ENCODE data around the gene SPON1.
"Not testable (repeated sequence)": the region's sequence is repeated elsewhere in the genome, so short reads cannot be mapped to it uniquely, and the experiment has no call there.

Gene SPON1

DNA sequence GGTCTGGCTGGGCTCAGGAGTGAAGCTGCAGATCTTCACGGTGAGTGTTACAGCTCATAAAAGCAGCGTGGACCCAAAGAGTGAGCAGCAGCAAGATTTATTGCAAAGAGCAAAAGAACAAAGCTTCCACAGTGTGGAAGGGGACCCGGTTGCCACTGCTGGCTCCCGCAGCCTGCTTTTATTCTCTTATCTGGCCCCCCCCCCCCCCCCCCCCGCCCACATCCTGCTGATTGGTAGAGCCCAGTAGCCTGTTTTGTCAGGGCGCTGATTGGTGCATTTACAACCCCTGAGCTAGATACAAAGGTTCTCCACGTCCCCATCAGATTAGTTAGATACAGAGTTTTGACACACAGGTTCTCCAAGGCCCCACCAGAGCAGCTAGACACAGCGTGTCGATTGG is 128.1 kb downstream of the SPON1 start:
- not testable (repeated sequence) for DNase-seq

DNA sequence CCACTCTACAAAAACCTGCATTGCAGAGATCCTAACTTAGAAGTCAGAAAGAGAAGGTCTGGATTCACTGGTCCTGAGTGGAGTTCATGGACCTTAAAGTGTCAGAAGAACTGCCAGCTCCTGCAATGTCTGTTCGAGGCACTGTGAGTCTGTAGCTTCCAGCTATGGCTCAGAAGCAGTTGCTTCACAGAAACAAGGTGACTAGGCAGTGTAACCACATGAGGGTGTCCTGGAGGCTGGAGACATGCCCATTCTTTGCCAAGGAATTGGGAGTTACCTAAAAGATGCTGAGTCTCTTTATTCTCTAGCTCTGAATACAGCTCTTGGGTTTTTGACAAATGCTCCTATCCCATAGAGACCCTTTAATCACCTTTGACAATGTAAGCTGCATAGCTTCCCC is 130.5 kb downstream of the SPON1 start:
- DNase-seq: no peak

GRCh38 chr11:14094481-14095037 is 132.0 kb downstream of the SPON1 start:
- DNase-seq: no peak

GRCh38 chr11:14095882-14096281 is 133.4 kb downstream of the SPON1 start:
- DNase-seq: no peak

GRCh38 chr11:14096606-14097005 is 134.1 kb downstream of the SPON1 start:
- DNase-seq: no peak

DNA sequence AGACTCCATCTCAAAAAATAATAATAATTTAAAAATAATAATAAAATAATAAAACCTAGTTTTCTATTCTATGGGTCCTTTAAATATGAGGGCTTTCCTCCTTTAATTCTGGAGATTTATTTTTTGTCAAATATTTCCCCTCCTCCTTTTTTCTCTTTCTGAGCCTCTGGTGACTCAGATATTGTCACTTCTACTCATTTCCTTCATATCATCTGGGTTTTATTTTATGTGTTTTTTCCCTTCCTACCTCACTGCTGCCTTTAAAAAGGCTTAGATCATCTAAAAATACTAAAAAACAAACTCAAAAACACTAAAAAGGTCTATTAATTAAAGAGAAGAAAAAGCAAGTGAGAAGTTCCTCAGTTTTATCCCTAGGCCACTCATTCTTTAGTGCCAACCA is 138.9 kb downstream of the SPON1 start:
- no peak for DNase-seq

- DNase-seq: no peak
Observed at GRCh38 chr11:14102766-14103165, 140.2 kb downstream of the SPON1 start.

- no peak for DNase-seq
Observed at GRCh38 chr11:14105446-14105845, 142.9 kb downstream of the SPON1 start.

DNA sequence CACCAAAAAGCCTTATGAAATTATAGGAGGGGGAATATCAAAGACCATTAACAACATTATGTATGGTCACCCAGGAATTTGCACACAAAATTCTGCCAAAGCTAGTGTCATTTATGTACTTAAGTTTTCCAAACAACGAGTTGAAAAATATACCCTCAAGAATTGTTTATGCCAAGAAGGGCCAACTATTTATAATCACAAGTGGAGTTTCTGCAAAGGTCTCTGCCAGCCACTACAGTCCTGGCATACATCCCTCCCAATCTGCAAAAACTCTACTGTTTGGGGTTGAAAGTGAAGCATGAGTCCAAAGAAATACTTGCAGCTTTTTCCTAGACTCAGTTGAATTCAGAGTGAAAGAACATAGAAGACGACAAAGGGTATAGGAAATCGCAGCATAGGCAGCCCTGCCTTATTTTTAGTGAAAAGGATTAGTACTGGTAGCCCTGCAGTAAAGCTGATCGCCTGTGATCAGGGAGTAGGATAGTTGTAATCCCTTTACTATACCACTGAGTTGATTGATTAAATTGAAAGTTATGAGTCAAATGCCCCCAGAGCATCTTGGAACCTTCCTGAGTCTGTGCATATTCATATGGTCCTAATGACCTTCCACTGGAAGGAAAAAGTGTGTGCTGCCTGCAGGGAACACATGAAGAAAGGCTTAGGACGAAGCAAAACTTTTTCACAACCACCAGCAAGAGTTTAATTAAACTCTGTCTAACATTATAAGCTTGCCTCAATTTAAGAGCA is 144.0 kb downstream of the SPON1 start:
- DNase-seq: no peak

DNA sequence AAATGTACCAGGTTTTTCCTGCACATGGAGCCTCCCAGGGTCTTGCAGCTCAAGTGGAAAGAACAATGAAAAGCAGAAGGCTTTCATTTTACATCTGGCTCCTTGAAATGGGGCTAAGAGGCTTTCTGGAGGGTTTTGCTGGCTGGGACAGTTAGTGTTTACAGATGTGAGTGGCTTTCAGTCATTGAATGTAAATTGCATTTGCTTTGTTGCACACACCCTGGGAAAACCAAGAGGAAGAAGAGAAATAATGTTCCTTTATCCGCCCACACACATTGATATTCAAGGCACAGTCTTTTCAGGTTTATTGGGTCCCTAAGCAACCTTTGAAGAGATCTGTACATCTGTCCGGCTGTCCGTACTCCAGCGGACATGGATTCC is 144.5 kb downstream of the SPON1 start:
- no peak for DNase-seq

DNA sequence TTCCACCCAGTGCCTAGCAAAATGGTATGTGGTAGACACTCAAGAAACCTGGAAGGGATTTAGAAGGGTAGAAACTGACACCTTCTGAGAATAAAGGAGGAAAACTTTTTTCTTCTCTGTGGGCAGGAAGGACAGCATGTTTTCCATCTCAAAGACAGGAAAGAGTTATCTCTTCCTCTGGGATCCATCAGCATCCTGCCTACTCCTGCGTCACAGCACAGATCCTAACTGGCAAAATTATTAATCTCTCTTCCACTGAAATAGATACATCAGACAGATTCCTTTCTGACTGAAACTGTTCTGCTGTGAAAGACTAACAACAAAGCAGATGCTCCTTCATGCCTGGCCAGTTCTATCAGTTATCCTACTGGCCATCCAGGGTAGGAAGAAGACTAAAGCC is 147.2 kb downstream of the SPON1 start:
- DNase-seq: no peak

GRCh38 chr11:14110629-14111028 is 148.1 kb downstream of the SPON1 start:
- no peak for DNase-seq

DNA sequence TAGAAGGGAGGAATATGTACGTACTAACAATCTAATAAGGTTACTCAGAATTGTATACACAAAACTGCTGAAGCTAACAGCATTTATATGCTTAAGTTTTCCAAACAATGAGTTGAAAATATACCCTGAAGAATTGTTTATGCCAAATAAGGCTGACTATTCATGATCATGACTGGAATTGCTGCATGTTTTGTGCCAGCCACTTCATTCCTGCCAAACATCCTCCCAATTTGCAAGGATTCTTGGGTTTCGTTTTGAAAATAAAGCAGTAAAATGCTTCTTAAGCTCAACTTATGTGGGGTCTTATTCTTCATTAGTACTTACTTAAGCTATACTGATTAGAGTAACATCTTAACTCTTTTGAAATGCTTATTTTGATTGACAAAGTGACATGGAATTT is 149.0 kb downstream of the SPON1 start:
- DNase-seq: no peak

- no peak for DNase-seq
Observed at GRCh38 chr11:14112721-14113120, 150.2 kb downstream of the SPON1 start.

DNA sequence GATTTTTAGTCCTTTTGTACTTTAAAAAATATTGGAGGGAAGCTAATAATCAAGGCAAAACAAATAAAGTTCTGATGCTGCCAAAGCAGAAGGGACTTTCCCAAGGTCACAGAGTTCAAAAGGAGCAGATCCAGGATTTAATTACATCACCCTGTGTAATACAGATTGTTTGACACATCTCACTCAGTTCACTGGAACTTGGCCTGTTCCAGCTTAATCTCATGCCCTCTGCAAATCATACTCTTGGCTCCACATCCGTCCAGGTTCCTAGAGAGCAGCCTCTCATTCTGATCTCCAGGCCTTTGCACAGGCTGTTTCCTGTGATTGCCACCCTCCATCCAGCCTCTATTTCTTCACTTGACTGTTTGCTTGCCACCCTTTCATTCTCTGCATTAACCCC is 151.7 kb downstream of the SPON1 start:
- DNase-seq: no peak

- no peak for DNase-seq
Observed at GRCh38 chr11:14114786-14115185, 152.3 kb downstream of the SPON1 start.

- DNase-seq: no peak
Observed at GRCh38 chr11:14117632-14118031, 155.1 kb downstream of the SPON1 start.

DNA sequence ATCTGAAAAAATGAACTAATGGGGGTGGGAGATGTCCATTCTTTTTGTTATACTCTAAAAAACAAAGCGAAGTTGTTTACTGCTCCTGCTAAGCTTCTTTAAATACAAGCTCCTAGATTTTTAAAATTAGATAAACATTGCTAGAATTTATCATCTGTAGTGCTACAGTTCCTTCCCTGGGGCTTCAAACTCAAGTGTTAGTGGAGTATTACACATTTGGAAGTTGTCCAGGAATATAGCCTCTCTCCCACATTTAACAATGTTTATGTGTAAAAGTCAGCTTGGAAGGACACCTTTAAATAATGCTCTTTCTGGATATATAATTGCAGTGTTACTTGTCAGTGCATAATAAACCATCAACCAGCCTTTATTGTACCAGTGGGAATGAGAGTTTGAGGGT is 155.5 kb downstream of the SPON1 start:
- DNase-seq: no peak

DNA sequence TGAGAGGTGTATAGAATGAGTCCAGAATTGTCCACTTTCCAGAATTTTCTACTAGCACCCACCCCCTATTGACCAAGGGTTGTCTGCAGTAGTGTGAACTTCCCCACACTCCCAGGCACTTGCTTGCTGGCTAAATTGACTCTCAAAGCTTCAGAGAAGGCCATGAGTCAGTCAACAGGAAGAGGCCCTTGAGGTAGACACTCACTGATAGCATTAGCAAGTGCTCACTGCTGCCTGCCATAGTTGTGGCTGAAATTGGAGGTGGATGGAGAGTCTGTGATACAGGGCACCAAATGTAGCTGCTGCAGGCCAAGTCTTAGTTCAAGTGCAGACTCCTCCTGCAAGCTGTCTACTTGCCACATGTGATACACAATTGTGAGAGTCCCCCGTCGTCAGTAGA is 156.8 kb downstream of the SPON1 start:
- peak; percentile 30 for DNase-seq

- peak; percentile 20 for DNase-seq
Observed at GRCh38 chr11:14124350-14124749, 161.8 kb downstream of the SPON1 start.

- DNase-seq: no peak
Observed at GRCh38 chr11:14124886-14125285, 162.4 kb downstream of the SPON1 start.

DNA sequence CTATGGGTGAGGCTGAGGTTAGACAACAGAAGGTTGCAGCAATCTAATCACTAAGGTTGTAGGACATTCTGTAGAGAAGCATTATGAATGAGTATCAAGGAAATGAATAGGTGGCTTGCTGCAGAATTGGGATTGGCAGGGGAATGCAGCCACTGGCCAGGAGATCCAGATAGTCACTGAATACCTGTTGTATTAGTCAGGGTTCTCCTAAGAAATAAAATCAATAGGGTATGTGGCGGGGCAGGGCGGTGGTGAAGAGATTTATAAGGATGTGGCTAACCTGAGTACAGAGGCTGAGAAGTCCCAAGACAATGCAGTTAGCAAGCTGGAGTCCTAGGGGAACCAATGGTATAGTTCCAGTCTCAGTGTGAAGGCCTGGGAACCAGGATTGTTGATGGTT is 163.0 kb downstream of the SPON1 start:
- no peak for DNase-seq

- no peak for DNase-seq
Observed at GRCh38 chr11:14127679-14128078, 165.2 kb downstream of the SPON1 start.

DNA sequence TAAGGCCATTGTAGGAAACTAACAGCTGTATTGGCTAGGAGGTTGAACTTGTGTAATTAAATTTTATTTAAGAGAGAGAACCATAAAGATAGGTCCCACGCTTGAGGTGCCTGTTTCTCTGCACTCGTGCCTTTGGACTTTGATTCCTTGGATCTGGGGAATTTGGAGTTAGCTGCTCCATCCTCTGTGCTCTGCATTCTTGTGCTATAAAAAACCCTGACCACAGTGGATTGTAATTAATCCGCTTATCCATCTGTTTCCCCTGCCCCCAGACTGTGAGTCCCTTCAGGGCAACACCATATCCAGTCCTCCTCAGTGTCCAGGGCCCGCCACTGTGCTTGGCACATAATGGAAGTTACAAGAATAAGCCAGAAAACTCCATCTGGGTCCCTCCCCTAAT is 169.8 kb downstream of the SPON1 start:
- DNase-seq: no peak

GRCh38 chr11:14133381-14133780 is 170.9 kb downstream of the SPON1 start:
- no peak for DNase-seq

Measured in activated CD4-positive, alpha-beta T cell treated with anti-CD3 and anti-CD28 coated beads, Interleukin-2, Interleukin-6, amounts not matched to agents 100 ng/mL and 50 ng/mL, durations not matched to agents 16 hours and 8 hours (primary cell).